ENCODE data around the gene SLC16A2.

SLC16A2 gene

DNA sequence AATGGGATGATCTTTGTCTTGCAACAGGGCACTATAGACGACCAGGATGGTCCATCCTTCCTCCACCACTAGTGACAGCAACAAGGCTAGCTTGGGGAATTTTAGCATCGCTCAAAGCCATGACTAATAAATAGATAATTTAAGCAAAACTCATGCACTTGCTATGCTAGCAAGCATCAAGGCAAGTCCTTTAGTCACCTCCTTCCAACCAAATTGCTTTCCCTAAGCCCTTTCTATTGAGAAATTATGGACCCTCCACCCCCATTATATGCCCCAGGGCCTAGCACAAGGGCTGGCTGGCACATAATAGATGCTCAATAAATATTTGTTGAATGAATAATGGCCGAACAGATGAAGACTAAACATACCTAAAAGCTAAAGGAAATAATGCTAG lies 28.6 kb downstream of the SLC16A2 start:
- H3F3A ChIP-seq (ENCODE audit: insufficient read depth): no peaks in the 10 kb centered on the region
- no peak overlapping the region for H3K4me2 ChIP-seq (ENCODE audit: low read depth, low read length, poor library complexity, severe bottlenecking)
- no peak overlapping the region for H2AFZ ChIP-seq (ENCODE audit: low read depth, low read length, severe bottlenecking)
- no peaks in the 10 kb centered on the region for H3K36me3 ChIP-seq (ENCODE audit: low read length)
- H3K9ac ChIP-seq (ENCODE audit: low read length): no peak overlapping the region
- H3K4me3 ChIP-seq (ENCODE audit: insufficient read depth, low read length, poor library complexity, severe bottlenecking): no peak overlapping the region
- TF ChIP-seq, protein P1, sequence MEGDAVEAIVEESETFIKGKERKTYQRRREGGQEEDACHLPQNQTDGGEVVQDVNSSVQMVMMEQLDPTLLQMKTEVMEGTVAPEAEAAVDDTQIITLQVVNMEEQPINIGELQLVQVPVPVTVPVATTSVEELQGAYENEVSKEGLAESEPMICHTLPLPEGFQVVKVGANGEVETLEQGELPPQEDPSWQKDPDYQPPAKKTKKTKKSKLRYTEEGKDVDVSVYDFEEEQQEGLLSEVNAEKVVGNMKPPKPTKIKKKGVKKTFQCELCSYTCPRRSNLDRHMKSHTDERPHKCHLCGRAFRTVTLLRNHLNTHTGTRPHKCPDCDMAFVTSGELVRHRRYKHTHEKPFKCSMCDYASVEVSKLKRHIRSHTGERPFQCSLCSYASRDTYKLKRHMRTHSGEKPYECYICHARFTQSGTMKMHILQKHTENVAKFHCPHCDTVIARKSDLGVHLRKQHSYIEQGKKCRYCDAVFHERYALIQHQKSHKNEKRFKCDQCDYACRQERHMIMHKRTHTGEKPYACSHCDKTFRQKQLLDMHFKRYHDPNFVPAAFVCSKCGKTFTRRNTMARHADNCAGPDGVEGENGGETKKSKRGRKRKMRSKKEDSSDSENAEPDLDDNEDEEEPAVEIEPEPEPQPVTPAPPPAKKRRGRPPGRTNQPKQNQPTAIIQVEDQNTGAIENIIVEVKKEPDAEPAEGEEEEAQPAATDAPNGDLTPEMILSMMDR (IDR thresholded peaks at IDR 0.05; ENCODE audit: insufficient read depth, low read length, poor library complexity, severe bottlenecking): no peak
- no peak for TF ChIP-seq EZH2phosphoT487 (conservative IDR thresholded peaks at IDR 0.05; ENCODE audit: low read length)
- H3K9me2 ChIP-seq (replicated peaks; ENCODE audit: insufficient read depth, low read length): no peaks in the 10 kb centered on the region
- H3K27me3 ChIP-seq (ENCODE audit: low read length): no peaks in the 10 kb centered on the region
- no peaks in the 10 kb centered on the region for H4K20me1 ChIP-seq (ENCODE audit: low read depth, low read length)
- H3K27ac ChIP-seq (ENCODE audit: low read depth, low read length): no peak overlapping the region
- H3K9me3 ChIP-seq (ENCODE audit: insufficient read depth, low read length): no peaks in the 10 kb centered on the region
- H3K79me2 ChIP-seq (ENCODE audit: insufficient read depth, low read length): no peaks in the 10 kb centered on the region

GRCh38 chrX:74450803-74451449 lies 29.6 kb downstream of the SLC16A2 start:
- Histone ChIP-seq H3K4me2 (ENCODE audit: low read depth, low read length, poor library complexity, severe bottlenecking) (no peak overlapping the region), H3K27me3 (ENCODE audit: low read length) (no peaks in the 10 kb centered on the region), H3K4me3 (ENCODE audit: insufficient read depth, low read length, poor library complexity, severe bottlenecking) (no peak overlapping the region), H2AFZ (ENCODE audit: low read depth, low read length, severe bottlenecking) (no peak overlapping the region), H3K27ac (ENCODE audit: low read depth, low read length) (no peak overlapping the region), H3K9me2 (replicated peaks; ENCODE audit: insufficient read depth, low read length) (no peaks in the 10 kb centered on the region), H3K9me3 (ENCODE audit: insufficient read depth, low read length) (no peaks in the 10 kb centered on the region), H3K36me3 (ENCODE audit: low read length) (no peaks in the 10 kb centered on the region), H3K79me2 (ENCODE audit: insufficient read depth, low read length) (no peaks in the 10 kb centered on the region), H3K9ac (ENCODE audit: low read length) (no peak overlapping the region), H4K20me1 (ENCODE audit: low read depth, low read length) (no peaks in the 10 kb centered on the region), H3F3A (ENCODE audit: insufficient read depth) (no peaks in the 10 kb centered on the region)
- TF ChIP-seq EZH2phosphoT487 (conservative IDR thresholded peaks at IDR 0.05; ENCODE audit: low read length): no peak

GRCh38 chrX:74451450-74452198 lies 30.3 kb downstream of the SLC16A2 start:
- no peak for TF ChIP-seq EZH2phosphoT487 (conservative IDR thresholded peaks at IDR 0.05; ENCODE audit: low read length)
- TF ChIP-seq, protein P1 (IDR thresholded peaks at IDR 0.05; ENCODE audit: insufficient read depth, low read length, poor library complexity, severe bottlenecking): no peak
- no peak overlapping the region for H3K9ac ChIP-seq (ENCODE audit: low read length)
- H3K4me2 ChIP-seq (ENCODE audit: low read depth, low read length, poor library complexity, severe bottlenecking): no peak overlapping the region

GRCh38 chrX:74452199-74452481 lies 30.8 kb downstream of the SLC16A2 start:
- Histone ChIP-seq H2AFZ (ENCODE audit: low read depth, low read length, severe bottlenecking) (no peak overlapping the region), H3F3A (ENCODE audit: insufficient read depth) (no peaks in the 10 kb centered on the region), H3K9ac (ENCODE audit: low read length) (no peak overlapping the region), H3K9me3 (ENCODE audit: insufficient read depth, low read length) (no peaks in the 10 kb centered on the region), H4K20me1 (ENCODE audit: low read depth, low read length) (no peaks in the 10 kb centered on the region), H3K27ac (ENCODE audit: low read depth, low read length) (no peak overlapping the region), H3K4me2 (ENCODE audit: low read depth, low read length, poor library complexity, severe bottlenecking) (no peak overlapping the region), H3K9me2 (replicated peaks; ENCODE audit: insufficient read depth, low read length) (no peaks in the 10 kb centered on the region), H3K79me2 (ENCODE audit: insufficient read depth, low read length) (no peaks in the 10 kb centered on the region), H3K36me3 (ENCODE audit: low read length) (no peaks in the 10 kb centered on the region), H3K4me3 (ENCODE audit: insufficient read depth, low read length, poor library complexity, severe bottlenecking) (no peak overlapping the region), H3K27me3 (ENCODE audit: low read length) (no peaks in the 10 kb centered on the region)
- no peak for TF ChIP-seq EZH2phosphoT487 (conservative IDR thresholded peaks at IDR 0.05; ENCODE audit: low read length)
- TF ChIP-seq, protein P1 (IDR thresholded peaks at IDR 0.05; ENCODE audit: insufficient read depth, low read length, poor library complexity, severe bottlenecking): no peak

More at GRCh38 chrX:74451450-74452198, 30.3 kb downstream of the SLC16A2 start:
- H3K27me3 ChIP-seq (ENCODE audit: low read length): no peaks in the 10 kb centered on the region
- no peak overlapping the region for H3K27ac ChIP-seq (ENCODE audit: low read depth, low read length)
- no peaks in the 10 kb centered on the region for H3K36me3 ChIP-seq (ENCODE audit: low read length)
- H3F3A ChIP-seq (ENCODE audit: insufficient read depth): no peaks in the 10 kb centered on the region
- no peaks in the 10 kb centered on the region for H4K20me1 ChIP-seq (ENCODE audit: low read depth, low read length)
- H3K4me3 ChIP-seq (ENCODE audit: insufficient read depth, low read length, poor library complexity, severe bottlenecking): no peak overlapping the region
- H3K9me2 ChIP-seq (replicated peaks; ENCODE audit: insufficient read depth, low read length): no peaks in the 10 kb centered on the region
- no peak overlapping the region for H2AFZ ChIP-seq (ENCODE audit: low read depth, low read length, severe bottlenecking)
- no peaks in the 10 kb centered on the region for H3K9me3 ChIP-seq (ENCODE audit: insufficient read depth, low read length)
- H3K79me2 ChIP-seq (ENCODE audit: insufficient read depth, low read length): no peaks in the 10 kb centered on the region
